ENCODE measurements around the gene CROCC2.

GRCh38 chr2:240989451-240990265 lies 83.5 kb downstream of the CROCC2 start:
- TF ChIP-seq CTCF (IDR thresholded peaks at IDR 0.05) (peak; percentile 24 to 41 (median 37)), POLR2A (IDR thresholded peaks at IDR 0.05) (no peak)
